GM12875 (cell line): Measurements from ENCODE around the gene PSMF1.

Source experiments
- H3K4me3 ChIP-seq: one replicate; pipeline ENCODE4 v1.5.1; 2011; ENCODE audit warnings: low read depth, low read length, control low read depth
- CTCF ChIP-seq: IDR thresholded peaks from 2 replicates; pipeline ENCODE4 v1.5.1; 2011; ENCODE audit warnings: low read depth, mild to moderate bottlenecking, control low read depth, inconsistent platforms, low read length, moderate library complexity, borderline replicate concordance; ENCODE audit not compliant: insufficient read depth

PSMF1 gene

GRCh38 chr20:1169224-1169623 is 50.8 kb downstream of the PSMF1 start:
- H3K4me3 ChIP-seq: no peak overlapping the region
- TF ChIP-seq CTCF: no peak

- no peak for TF ChIP-seq CTCF
Observed at GRCh38 chr20:1171461-1172093, 53.2 kb downstream of the PSMF1 start.

GRCh38 chr20:1173698-1174097 is 55.3 kb downstream of the PSMF1 start:
- TF ChIP-seq CTCF: no peak

More at GRCh38 chr20:1171461-1172093, 53.2 kb downstream of the PSMF1 start:
- no peak overlapping the region for H3K4me3 ChIP-seq

GRCh38 chr20:1174787-1175186 is 56.4 kb downstream of the PSMF1 start:
- H3K4me3 ChIP-seq: no peak overlapping the region
- no peak for TF ChIP-seq CTCF

More at GRCh38 chr20:1173698-1174097, 55.3 kb downstream of the PSMF1 start:
- H3K4me3 ChIP-seq: no peak overlapping the region

- H3K4me3 ChIP-seq: no peak overlapping the region
- no peak for TF ChIP-seq CTCF
Observed at GRCh38 chr20:1177680-1178079, 59.3 kb downstream of the PSMF1 start.

- H3K4me3 ChIP-seq: no peak overlapping the region
- TF ChIP-seq CTCF: no peak
Observed at GRCh38 chr20:1178103-1178502, 59.7 kb downstream of the PSMF1 start.

- TF ChIP-seq CTCF: no peak
- H3K4me3 ChIP-seq: no peak overlapping the region
Observed at GRCh38 chr20:1178623-1179022, 60.2 kb downstream of the PSMF1 start.
